Activated T-cell treated with anti-CD3 and anti-CD28 coated beads, Interleukin-2, amount 50 U/mL, for 4 hours (primary cell): Measurements from ENCODE around the gene APOL4. TPM values are rescaled to one million over a fixed set of nuclear protein-coding genes. Genes with fewer than 3 reads are reported as not detected.
A peak's percentile ranks its signal among the peaks of the same experiment; 100 is the strongest.
"Not testable (repeated sequence)": the region's sequence is repeated elsewhere in the genome, so short reads cannot be mapped to it uniquely, and the experiment has no call there.

Source experiments
- ATAC-seq, 2 donors: fragments of 200-7000 bp; cut with Tn5 transposase; one replicate each; pipeline ENCODE4 v1.10.0; 2021
- DNase-seq: peaks from one replicate; pipeline ENCODE4 v3.0.0-alpha.2; 2020
- H3K27me3 Mint-ChIP-seq: one replicate; pipeline ENCODE4 v1.8.0; 2021; ENCODE audit warnings: low read depth, mixed read lengths
- H3K36me3 Mint-ChIP-seq: one replicate; pipeline ENCODE4 v1.8.0; 2022; ENCODE audit warnings: mixed read lengths; ENCODE audit not compliant: insufficient read depth
- H3K4me1 Mint-ChIP-seq: one replicate; pipeline ENCODE4 v1.8.0; 2021; ENCODE audit warnings: low read depth, mixed read lengths
- H3K4me3 Mint-ChIP-seq: one replicate; pipeline ENCODE4 v1.8.0; 2021; ENCODE audit warnings: mild to moderate bottlenecking, moderate library complexity, mixed read lengths
- H3K9me3 Mint-ChIP-seq: one replicate; pipeline ENCODE4 v1.8.0; 2021; ENCODE audit warnings: mixed read lengths
- total RNA-seq, 3 donors: library from RNA; stranded (reverse); gene quantifications; one replicate each; pipeline ENCODE4 v1.2.1, GENCODE V29; 2021

Gene APOL4
- total RNA-seq, 3 donors from 2014 or later, result 0.27 TPM; not detected in 2

- peaks cover 8% of the 10 kb centered on the region for H3K4me1 Mint-ChIP-seq
- peaks cover 8% of the 10 kb centered on the region for H3K9me3 Mint-ChIP-seq
- H3K4me3 Mint-ChIP-seq, result no peak overlapping the region
- no peak for DNase-seq
- peaks cover 9% of the 10 kb centered on the region for H3K27me3 Mint-ChIP-seq
- no peaks in the 10 kb centered on the region for H3K36me3 Mint-ChIP-seq
- ATAC-seq, result no peak
Observed at GRCh38 chr22:36206255-36206654, 4.6 kb upstream of the APOL4 start.

DNA sequence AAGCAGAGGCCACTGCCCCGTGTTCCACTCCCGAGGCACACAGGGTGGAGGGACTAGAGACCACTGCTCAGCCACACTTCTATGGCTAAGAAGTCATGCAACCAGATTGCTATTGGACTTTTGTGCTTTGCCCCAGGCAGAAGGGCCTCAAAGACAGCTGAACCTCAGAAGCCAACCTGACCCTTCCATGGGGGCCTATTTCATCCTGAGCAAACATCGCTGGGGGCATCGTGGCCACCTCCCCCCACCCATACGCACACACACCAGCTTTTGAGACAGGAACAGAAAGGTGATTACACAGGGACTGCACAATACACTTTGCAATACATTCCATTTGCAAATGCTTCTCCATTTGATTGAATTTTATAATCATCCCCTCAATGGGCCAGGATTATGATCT is 4.0 kb upstream of the APOL4 start:
- H3K27me3 Mint-ChIP-seq, H3K9me3 Mint-ChIP-seq, H3K4me1 Mint-ChIP-seq, DNase-seq, H3K4me3 Mint-ChIP-seq, ATAC-seq, H3K36me3 Mint-ChIP-seq: not testable (repeated sequence)

- peaks cover 8% of the 10 kb centered on the region for H3K9me3 Mint-ChIP-seq
- no peaks in the 10 kb centered on the region for H3K36me3 Mint-ChIP-seq
Observed at GRCh38 chr22:36204632-36205015, 3.0 kb upstream of the APOL4 start.

DNA sequence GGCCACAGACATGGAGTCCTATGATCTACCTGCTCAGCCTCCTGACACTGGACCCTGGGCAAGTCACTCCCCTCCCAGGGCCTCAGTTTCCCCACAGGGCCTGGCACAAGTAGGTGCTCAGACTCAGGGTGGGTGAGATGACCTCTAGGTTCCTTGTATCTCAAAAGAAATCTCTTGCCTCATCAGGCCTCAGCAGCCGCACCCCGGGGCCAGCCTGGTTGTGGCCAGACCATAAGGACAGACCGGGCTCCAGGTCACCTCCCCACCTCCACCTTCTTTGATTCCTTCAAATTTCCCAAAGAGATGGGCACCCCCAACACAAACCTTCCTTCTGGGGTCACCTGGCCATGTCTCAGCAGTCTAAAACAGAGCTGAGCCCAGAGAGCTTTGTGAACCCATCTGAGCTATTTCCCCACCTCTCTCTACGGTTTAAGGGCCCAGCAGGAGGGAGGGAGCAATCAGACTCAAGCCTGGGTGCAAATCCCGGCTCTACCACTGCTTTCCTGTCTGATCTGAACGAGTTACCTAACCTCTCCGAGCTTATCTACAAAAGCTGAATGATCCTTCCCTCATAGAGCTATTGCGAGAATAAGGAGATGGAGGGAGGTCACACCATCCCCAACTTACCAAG is 2.5 kb upstream of the APOL4 start:
- no peak for DNase-seq
- H3K27me3 Mint-ChIP-seq, result peaks cover 4% of the 10 kb centered on the region
- no peak for ATAC-seq
- H3K4me1 Mint-ChIP-seq, result peaks cover under 1% of the 10 kb centered on the region
- H3K36me3 Mint-ChIP-seq, result no peaks in the 10 kb centered on the region
- H3K4me3 Mint-ChIP-seq, result peak overlapping the region; percentile 41
- H3K9me3 Mint-ChIP-seq, result peaks cover 4% of the 10 kb centered on the region

More at GRCh38 chr22:36204632-36205015, 3.0 kb upstream of the APOL4 start:
- DNase-seq (no peak), ATAC-seq (no peak)
- H3K4me3 Mint-ChIP-seq, result peak overlapping the region; percentile 41
- H3K27me3 Mint-ChIP-seq, result peaks cover 7% of the 10 kb centered on the region
- H3K4me1 Mint-ChIP-seq, result peaks cover 2% of the 10 kb centered on the region

DNA sequence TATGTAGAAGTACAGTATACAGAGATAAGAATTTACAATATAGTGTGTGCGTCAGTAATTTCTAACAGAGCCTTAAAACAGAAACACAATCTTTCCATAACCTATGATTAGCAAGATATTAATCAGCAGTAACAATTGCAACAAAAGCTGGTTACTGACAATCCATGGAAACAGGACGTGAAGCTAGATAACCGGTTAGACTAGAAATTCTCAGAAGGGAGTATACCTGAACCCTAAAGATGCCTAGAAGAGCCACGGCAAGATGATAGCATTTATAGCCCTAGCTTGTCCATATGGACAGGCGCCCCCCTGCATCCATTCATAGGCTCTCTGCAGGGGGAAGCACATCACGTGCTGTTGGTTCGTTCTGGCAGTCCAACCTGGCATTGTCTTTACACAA is 1.8 kb upstream of the APOL4 start:
- H3K4me1 Mint-ChIP-seq, H3K9me3 Mint-ChIP-seq, H3K36me3 Mint-ChIP-seq, ATAC-seq, DNase-seq, H3K27me3 Mint-ChIP-seq, H3K4me3 Mint-ChIP-seq: not testable (repeated sequence)

- not testable (repeated sequence) for H3K9me3 Mint-ChIP-seq, DNase-seq, H3K4me3 Mint-ChIP-seq, H3K4me1 Mint-ChIP-seq, H3K27me3 Mint-ChIP-seq, ATAC-seq, H3K36me3 Mint-ChIP-seq
Observed at GRCh38 chr22:36202906-36203305, 1.3 kb upstream of the APOL4 start.

GRCh38 chr22:36201025-36201424 is 584 bp downstream of the APOL4 start:
- not testable (repeated sequence) for H3K9me3 Mint-ChIP-seq, H3K4me3 Mint-ChIP-seq, H3K36me3 Mint-ChIP-seq, H3K27me3 Mint-ChIP-seq, DNase-seq, ATAC-seq
- H3K4me1 Mint-ChIP-seq, result peaks cover 14% of the 10 kb centered on the region

- ATAC-seq, result no peak
Observed at GRCh38 chr22:36199001-36199551, 2.5 kb downstream of the APOL4 start.

GRCh38 chr22:36198536-36198935 is 3.1 kb downstream of the APOL4 start:
- ATAC-seq (no peak), DNase-seq (no peak)
- peaks cover 5% of the 10 kb centered on the region for H3K27me3 Mint-ChIP-seq
- peaks cover 14% of the 10 kb centered on the region for H3K4me1 Mint-ChIP-seq
- no peaks in the 10 kb centered on the region for H3K36me3 Mint-ChIP-seq
- no peak overlapping the region for H3K4me3 Mint-ChIP-seq
- no peaks in the 10 kb centered on the region for H3K9me3 Mint-ChIP-seq

More at GRCh38 chr22:36199001-36199551, 2.5 kb downstream of the APOL4 start:
- no peaks in the 10 kb centered on the region for H3K9me3 Mint-ChIP-seq
- peaks cover 14% of the 10 kb centered on the region for H3K4me1 Mint-ChIP-seq
- peaks cover 5% of the 10 kb centered on the region for H3K27me3 Mint-ChIP-seq
- H3K36me3 Mint-ChIP-seq, result no peaks in the 10 kb centered on the region
- DNase-seq, result no peak
- H3K4me3 Mint-ChIP-seq, result no peak overlapping the region

DNA sequence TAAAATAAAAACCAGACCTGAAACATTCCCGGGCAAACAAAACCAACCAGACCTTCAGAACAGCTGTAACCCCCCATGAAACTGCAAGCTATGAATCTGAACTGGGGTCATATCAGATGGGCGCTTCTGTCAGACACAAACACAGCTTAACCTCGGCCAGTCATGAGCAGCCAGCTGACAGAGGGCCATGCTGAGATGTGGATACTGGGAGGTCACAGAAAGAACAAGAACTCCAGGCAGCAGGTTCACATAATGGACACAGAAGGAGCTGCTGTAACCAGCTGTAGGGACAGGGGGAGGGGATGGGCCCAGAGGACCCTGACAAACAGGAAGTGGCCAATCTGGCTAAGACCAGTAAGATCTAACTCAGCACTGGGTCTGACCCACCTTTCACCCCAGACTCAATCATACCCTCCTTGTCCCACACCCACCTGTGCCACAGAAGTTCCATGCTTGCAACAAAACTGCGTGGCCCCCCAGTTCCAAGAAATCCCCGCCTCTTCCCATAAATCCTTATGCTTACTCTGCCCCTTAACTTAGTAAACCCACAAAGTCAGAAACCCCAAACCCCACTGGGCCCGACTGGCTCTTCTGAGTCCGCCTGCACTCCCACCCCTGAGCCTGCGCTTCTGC is 4.0 kb downstream of the APOL4 start:
- ATAC-seq (peak; percentile 42 to 44), DNase-seq (no peak)
- Mint-ChIP-seq H3K27me3 (peaks cover 9% of the 10 kb centered on the region), H3K36me3 (no peaks in the 10 kb centered on the region), H3K9me3 (no peaks in the 10 kb centered on the region), H3K4me3 (no peak overlapping the region), H3K4me1 (peaks cover 14% of the 10 kb centered on the region)

GRCh38 chr22:36197065-36197440 is 4.6 kb downstream of the APOL4 start:
- Mint-ChIP-seq H3K36me3 (no peaks in the 10 kb centered on the region), H3K9me3 (no peaks in the 10 kb centered on the region), H3K27me3 (peaks cover 9% of the 10 kb centered on the region), H3K4me1 (peaks cover 14% of the 10 kb centered on the region), H3K4me3 (no peak overlapping the region)
- no peak for DNase-seq
- ATAC-seq, result no peak

DNA sequence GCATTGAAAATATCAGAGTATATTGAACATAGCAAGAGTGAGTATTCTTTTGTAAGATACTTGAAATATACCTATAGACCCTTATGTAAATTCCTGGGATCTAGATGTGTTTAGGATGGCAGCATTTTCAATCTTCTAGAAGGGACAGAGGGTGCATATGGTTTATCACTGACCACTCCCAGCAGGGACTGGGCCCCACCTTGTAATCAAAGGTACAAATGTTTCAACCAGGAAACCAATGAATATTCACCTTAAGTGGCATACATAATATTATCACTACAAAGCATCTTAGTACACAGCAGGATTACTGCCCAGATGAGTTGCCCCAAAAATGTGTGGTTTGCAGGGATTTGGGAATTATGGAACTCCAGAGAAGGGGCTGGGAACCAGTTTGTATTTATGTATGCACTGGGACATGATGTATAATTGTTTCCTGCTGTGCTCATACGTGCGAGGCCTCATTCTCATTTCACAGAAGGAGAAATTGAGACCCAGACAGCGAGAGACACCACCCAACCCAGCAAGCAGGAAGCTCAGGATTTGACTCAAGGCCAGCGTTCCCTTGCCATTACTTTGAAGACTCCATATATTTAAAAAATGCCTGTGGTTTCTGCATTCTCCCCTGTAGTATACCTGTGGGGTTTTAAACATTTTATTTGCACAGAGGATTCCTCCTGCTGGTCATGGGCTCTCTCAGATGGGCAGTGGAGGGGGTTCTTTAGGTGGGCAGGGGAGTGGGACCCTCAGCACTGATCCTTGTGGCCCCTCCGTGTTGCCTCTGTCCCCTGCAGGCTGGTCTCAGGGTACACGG is 5.2 kb downstream of the APOL4 start:
- no peak overlapping the region for H3K4me3 Mint-ChIP-seq
- H3K4me1 Mint-ChIP-seq, result peaks cover 14% of the 10 kb centered on the region
- ATAC-seq, result no peak
- H3K27me3 Mint-ChIP-seq, result peaks cover 9% of the 10 kb centered on the region
- H3K36me3 Mint-ChIP-seq, result no peaks in the 10 kb centered on the region
- DNase-seq, result no peak
- no peaks in the 10 kb centered on the region for H3K9me3 Mint-ChIP-seq

DNA sequence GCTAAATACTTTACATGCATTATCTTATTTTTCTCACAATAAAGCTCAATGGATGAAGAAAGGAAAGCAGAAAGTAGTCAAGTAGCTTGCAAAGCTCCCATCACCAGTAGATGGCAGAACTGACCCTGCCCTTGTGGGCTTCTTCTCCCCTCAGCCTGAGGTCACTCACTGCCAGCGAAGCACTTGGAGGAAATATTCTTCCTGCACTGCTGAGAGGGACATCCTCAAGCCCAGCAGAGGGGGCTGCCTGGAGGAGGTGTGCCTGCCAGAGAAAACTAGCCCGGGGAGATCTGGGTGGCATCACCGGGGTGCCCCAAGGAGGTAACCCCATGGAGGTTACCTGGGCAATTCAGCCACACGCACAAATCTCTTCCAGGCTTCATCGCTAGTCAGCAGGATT is 6.6 kb downstream of the APOL4 start:
- DNase-seq, result peak; percentile 15
- H3K27me3 Mint-ChIP-seq, result peaks cover 9% of the 10 kb centered on the region
- no peaks in the 10 kb centered on the region for H3K36me3 Mint-ChIP-seq
- H3K4me1 Mint-ChIP-seq, result peaks cover 14% of the 10 kb centered on the region
- peak; percentile 73 to 77 for ATAC-seq
- H3K9me3 Mint-ChIP-seq, result no peaks in the 10 kb centered on the region
- H3K4me3 Mint-ChIP-seq, result no peak overlapping the region

DNA sequence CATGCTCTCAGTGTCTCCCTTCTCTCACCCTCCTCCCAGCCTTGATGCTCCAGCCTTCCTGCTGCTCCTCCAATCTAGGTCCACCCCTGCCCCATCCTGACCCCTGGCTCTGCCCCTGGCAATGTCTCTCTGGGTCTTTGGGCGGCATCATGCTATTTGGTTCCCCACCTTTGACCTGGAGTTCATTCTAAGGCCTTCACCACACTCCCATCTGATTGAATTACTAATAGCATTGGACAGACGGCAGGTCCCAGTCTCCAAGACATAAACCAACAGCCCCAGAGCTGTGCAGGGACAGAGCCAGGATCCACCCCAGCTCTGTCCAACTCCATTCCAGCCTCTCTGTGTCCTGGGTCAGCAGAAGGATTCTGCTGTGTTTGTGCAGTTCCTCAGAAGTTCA is 7.2 kb downstream of the APOL4 start:
- Mint-ChIP-seq H3K4me1 (peaks cover 14% of the 10 kb centered on the region), H3K9me3 (no peaks in the 10 kb centered on the region), H3K4me3 (no peak overlapping the region), H3K36me3 (no peaks in the 10 kb centered on the region), H3K27me3 (peaks cover 12% of the 10 kb centered on the region)
- DNase-seq, result no peak
- no peak for ATAC-seq
